T1000 (cell line): ENCODE results near the gene TCF19.

Source experiments
- DNase-seq: peaks from one replicate; lab custom pipeline; 2025; ENCODE audit warnings: mixed read lengths; lab: John Stamatoyannopoulos, UW

The TCF19 gene

GRCh38 chr6:31208506-31208905, 50.1 kb downstream of the TCF19 start:
- DNase-seq, result no peak

DNA sequence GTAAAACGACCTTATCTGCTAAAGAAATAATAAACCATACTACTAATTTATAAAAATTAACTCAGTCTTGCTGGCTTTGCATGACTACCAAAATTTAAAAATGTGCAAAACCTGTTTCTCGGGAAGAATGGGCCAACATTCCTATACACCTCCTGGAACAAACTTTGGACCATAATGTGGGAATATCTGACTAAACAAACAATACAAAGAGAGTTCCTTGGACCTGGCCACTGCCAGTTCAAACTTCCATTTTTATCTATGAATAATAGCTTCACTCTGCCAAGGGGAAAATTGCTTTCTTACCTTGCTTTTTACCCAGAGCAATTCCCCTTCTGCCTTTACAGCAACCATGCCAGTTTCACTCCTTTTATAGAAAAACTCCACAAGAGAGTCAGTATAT, 50.7 kb downstream of the TCF19 start:
- DNase-seq, result no peak

- DNase-seq, result no peak
These were observed 51.7 kb downstream of the TCF19 start for GRCh38 chr6:31210123-31210522.

DNA sequence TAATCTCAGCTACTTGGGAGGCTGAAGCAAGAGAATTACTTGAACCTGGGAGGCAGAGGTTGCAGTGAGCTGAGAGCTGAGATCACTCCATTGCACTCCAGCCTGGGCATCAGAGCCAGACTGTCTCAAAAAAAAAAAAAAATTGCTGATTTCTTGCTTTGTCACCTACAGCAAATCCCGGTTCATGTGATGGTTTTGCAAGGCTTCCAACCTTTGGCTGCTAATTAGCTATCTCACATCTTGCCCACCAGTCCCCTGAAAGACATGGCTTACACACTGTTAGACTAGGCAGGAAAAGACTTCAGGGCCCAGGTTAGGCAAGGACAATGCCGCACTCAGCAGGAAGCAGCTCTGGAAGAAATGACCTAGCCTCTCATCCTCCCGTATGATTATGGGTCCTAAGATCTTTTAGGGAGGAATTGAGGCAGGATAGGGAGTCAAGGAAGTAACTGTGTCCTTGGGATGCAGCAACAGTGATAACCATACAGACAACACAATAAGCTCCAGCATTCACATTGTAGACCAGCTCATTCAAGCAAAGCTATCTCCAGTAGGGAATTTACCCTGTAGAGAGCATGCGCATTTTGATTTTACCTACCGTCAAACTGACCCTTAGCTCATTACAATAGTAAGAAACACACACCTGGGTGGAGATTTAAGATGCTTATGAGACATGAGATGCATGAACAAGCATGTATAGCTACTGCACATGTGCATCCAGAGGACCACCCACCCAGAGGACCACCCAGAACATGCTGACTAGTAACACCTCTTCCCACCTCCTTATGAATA, 52.5 kb downstream of the TCF19 start:
- DNase-seq, result no peak
